ENCODE measurements around the gene CDKN1A. TPM values are rescaled to one million over a fixed set of nuclear protein-coding genes. Genes with fewer than 3 reads are reported as not detected.

Gene CDKN1A
- total and polyA plus RNA-seq, 9 of the 15 experiments (the other 6 are each of a cell fraction or from before 2014, with no cell fraction given): 0.25 to 8.1 (median 5.1) TPM

DNA sequence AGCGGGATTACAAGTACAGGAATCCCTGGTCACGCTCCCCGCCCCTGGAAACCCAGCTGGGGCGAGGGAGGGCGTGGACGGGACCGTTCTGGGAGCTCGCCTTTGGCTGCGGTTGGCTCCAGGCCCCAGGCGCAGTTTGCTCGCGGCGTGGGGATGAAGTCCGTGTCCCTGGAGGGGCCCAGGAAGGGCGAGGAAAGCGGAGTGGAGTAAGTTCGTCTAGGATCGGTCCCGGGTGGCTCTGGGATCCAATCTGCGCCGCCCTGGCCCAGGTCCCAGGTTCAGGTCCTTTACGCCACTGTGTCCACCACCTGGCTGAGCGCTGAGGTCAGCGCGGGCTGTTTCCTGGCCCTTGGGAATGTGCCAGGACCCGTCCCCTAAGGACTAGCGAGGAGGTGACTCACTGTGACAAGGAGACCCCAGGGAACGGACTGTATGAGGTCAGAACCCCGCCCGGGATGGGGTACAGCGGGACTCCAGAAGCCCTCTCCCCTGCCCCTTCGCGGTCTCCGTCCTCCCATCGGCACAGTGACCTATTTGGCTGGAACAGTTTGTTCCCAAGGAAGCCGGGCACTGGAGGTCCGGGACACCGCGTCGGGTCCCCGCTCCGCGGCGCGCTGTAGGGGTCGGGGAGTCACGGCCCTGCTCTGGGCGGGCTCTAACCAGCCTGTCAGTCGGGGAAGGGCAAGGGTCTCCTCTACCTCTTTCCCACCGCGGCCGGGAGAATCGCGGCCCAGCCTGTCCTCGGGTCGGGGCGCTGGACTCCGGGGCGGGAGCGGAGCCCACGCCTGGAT, 724 bp downstream of the CDKN1A start (continued):
- no peak for TF ChIP-seq ZNF584 (CRISPR knock-in tag; IDR thresholded peaks at IDR 0.05; ENCODE audit: low read depth)
- no peak for TF ChIP-seq HEY1 (CRISPR knock-in tag; IDR thresholded peaks at IDR 0.05; ENCODE audit: borderline replicate concordance)
- TF ChIP-seq JUN (IDR thresholded peaks at IDR 0.05; ENCODE audit: borderline replicate concordance, low read depth, low read length): peak; percentile 71; the same call in 1 of the 2 replicates
- 0 out of 2 replicates have a peak, but pooled peaks have one; percentile 6 for TF ChIP-seq JUN (CRISPR knock-in tag; IDR thresholded peaks at IDR 0.05; ENCODE audit: borderline replicate concordance)
- TF ChIP-seq CBFA2T2 (conservative IDR thresholded peaks at IDR 0.05): no peak
- no peak for TF ChIP-seq SIX5 (IDR thresholded peaks at IDR 0.05; ENCODE audit: borderline replicate concordance in 1 of 2, insufficient read depth in 1 of 2, low read depth in 1 of 2, low read length in 2 of 2)
- no peak for TF ChIP-seq MCM3 (IDR thresholded peaks at IDR 0.05)
- TF ChIP-seq ZBTB17 (CRISPR knock-in tag; IDR thresholded peaks at IDR 0.05): no peak
- no peak for TF ChIP-seq TEAD1 (CRISPR knock-in tag; IDR thresholded peaks at IDR 0.05)
- peak; percentile 6 for TF ChIP-seq CHD1 (IDR thresholded peaks at IDR 0.05; ENCODE audit: low read length)
- no peak for TF ChIP-seq ZNF639 (CRISPR knock-in tag; conservative IDR thresholded peaks at IDR 0.05 in 1 of 2, IDR thresholded peaks at IDR 0.05 in 1 of 2)
- TF ChIP-seq MLLT1 (IDR thresholded peaks at IDR 0.05): no peak
- 0 out of 2 replicates have a peak, but pooled peaks have one; percentile 85 for TF ChIP-seq ZNF282 (CRISPR knock-in tag; IDR thresholded peaks at IDR 0.05)
- no peak for TF ChIP-seq FOXM1 (IDR thresholded peaks at IDR 0.05; ENCODE audit: low read depth)
- peak; percentile 31; the same call in 1 of the 2 replicates for TF ChIP-seq FOXM1 (CRISPR knock-in tag; IDR thresholded peaks at IDR 0.05; ENCODE audit: low read depth)
- TF ChIP-seq TAF1 (IDR thresholded peaks at IDR 0.05; ENCODE audit: control insufficient read depth, extremely low read depth, insufficient read depth, low read length, severe bottlenecking): peak; percentile 17
- TF ChIP-seq, protein P1, sequence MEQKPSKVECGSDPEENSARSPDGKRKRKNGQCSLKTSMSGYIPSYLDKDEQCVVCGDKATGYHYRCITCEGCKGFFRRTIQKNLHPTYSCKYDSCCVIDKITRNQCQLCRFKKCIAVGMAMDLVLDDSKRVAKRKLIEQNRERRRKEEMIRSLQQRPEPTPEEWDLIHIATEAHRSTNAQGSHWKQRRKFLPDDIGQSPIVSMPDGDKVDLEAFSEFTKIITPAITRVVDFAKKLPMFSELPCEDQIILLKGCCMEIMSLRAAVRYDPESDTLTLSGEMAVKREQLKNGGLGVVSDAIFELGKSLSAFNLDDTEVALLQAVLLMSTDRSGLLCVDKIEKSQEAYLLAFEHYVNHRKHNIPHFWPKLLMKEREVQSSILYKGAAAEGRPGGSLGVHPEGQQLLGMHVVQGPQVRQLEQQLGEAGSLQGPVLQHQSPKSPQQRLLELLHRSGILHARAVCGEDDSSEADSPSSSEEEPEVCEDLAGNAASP (IDR thresholded peaks at IDR 0.05): no peak
- TF ChIP-seq IRF2 (CRISPR knock-in tag; IDR thresholded peaks at IDR 0.05): 0 out of 2 replicates have a peak, but pooled peaks have one; percentile 16
- TF ChIP-seq ZNF311 (CRISPR knock-in tag; IDR thresholded peaks at IDR 0.05): no peak
- TF ChIP-seq CBFA2T3 (IDR thresholded peaks at IDR 0.05): no peak
- TF ChIP-seq ATF7 (IDR thresholded peaks at IDR 0.05): 0 out of 2 replicates have a peak, but pooled peaks have one; percentile 3
- TF ChIP-seq CXXC5 (CRISPR knock-in tag; IDR thresholded peaks at IDR 0.05): no peak
- TF ChIP-seq HDAC6 (IDR thresholded peaks at IDR 0.05; ENCODE audit: low read depth, low read length): peak; percentile 12; the same call in 1 of the 2 replicates

Data from K562 (cell line).